GM18517 (cell line): ENCODE data around the gene FUT8.
"Not testable (repeated sequence)": the region's sequence is repeated elsewhere in the genome, so short reads cannot be mapped to it uniquely, and the experiment has no call there.

ENCODE experiments used
- ATAC-seq: cut with Tn5 transposase; IDR thresholded peaks from one replicate; pipeline ENCODE4 v1.9.1; 2021; ENCODE audit warnings: mild to moderate bottlenecking, moderate library complexity; ENCODE audit not compliant: unreplicated experiment

The FUT8 gene

GRCh38 chr14:65415613-65416012, 3.1 kb downstream of the FUT8 start:
- no peak for ATAC-seq

GRCh38 chr14:65419593-65420252, 7.2 kb downstream of the FUT8 start:
- no peak for ATAC-seq

GRCh38 chr14:65421201-65421981, 8.9 kb downstream of the FUT8 start:
- ATAC-seq = no peak

- no peak for ATAC-seq
Measured at GRCh38 chr14:65422088-65422834, 9.7 kb downstream of the FUT8 start.

- no peak for ATAC-seq
Measured at GRCh38 chr14:65423982-65424381, 11.5 kb downstream of the FUT8 start.

- no peak for ATAC-seq
Measured at GRCh38 chr14:65424531-65424930, 12.0 kb downstream of the FUT8 start.

- no peak for ATAC-seq
Measured at GRCh38 chr14:65425885-65426284, 13.4 kb downstream of the FUT8 start.

GRCh38 chr14:65426902-65427301, 14.4 kb downstream of the FUT8 start:
- ATAC-seq = not testable (repeated sequence)

GRCh38 chr14:65428691-65429090, 16.2 kb downstream of the FUT8 start:
- no peak for ATAC-seq

GRCh38 chr14:65429757-65430156, 17.2 kb downstream of the FUT8 start:
- ATAC-seq = no peak

GRCh38 chr14:65431245-65431644, 18.7 kb downstream of the FUT8 start:
- ATAC-seq = no peak

- no peak for ATAC-seq
Measured at GRCh38 chr14:65431951-65432350, 19.4 kb downstream of the FUT8 start.

GRCh38 chr14:65432361-65432948, 19.9 kb downstream of the FUT8 start:
- ATAC-seq = no peak

- no peak for ATAC-seq
Measured at GRCh38 chr14:65433157-65433556, 20.6 kb downstream of the FUT8 start.

GRCh38 chr14:65433646-65434045, 21.1 kb downstream of the FUT8 start:
- ATAC-seq = no peak

- no peak for ATAC-seq
Measured at GRCh38 chr14:65434216-65434850, 21.8 kb downstream of the FUT8 start.

GRCh38 chr14:65438266-65438933, 25.9 kb downstream of the FUT8 start:
- ATAC-seq = no peak

- ATAC-seq = no peak
Measured at GRCh38 chr14:65439117-65439516, 26.6 kb downstream of the FUT8 start.

- ATAC-seq = no peak
Measured at GRCh38 chr14:65440230-65440629, 27.7 kb downstream of the FUT8 start.

GRCh38 chr14:65444230-65444629, 31.7 kb downstream of the FUT8 start:
- no peak for ATAC-seq
